OCI-LY1 (cell line): ENCODE data around the gene ZNF106.

Source experiments
- H2AFZ ChIP-seq: fragments of 200-600 bp; sonication (generic), shearing (Covaris generic); 2 replicates; pipeline ENCODE4 v1.6.0; 2014; ENCODE audit warnings: antibody characterized with exemption, mild to moderate bottlenecking, low read length
- H3F3A ChIP-seq: fragments of 200-600 bp; sonication (generic), shearing (Covaris generic); 2 replicates; pipeline ENCODE4 v1.6.0; 2014; ENCODE audit warnings: mild to moderate bottlenecking, antibody characterized with exemption, low read length, moderate library complexity; ENCODE audit not compliant: insufficient read depth
- H3K27ac ChIP-seq: fragments of 200-600 bp; sonication (generic); 2 replicates; pipeline ENCODE4 v1.5.1; 2014; ENCODE audit warnings: low read length, mixed run types, mild to moderate bottlenecking, low read depth; ENCODE audit not compliant: poor library complexity, severe bottlenecking
- H3K27me3 ChIP-seq: fragments of 200-600 bp; sonication (generic); 2 replicates; pipeline ENCODE4 v1.6.0; 2014; ENCODE audit warnings: antibody characterized with exemption, mild to moderate bottlenecking, low read length, moderate library complexity; ENCODE audit not compliant: insufficient read depth
- H3K36me3 ChIP-seq: fragments of 200-600 bp; sonication (generic); 2 replicates; pipeline ENCODE4 v1.6.1; 2014; ENCODE audit warnings: mild to moderate bottlenecking, antibody characterized with exemption, low read length, moderate library complexity, mixed read lengths; ENCODE audit not compliant: insufficient read depth
- H3K4me1 ChIP-seq: fragments of 200-600 bp; sonication (generic); 2 replicates; pipeline ENCODE4 v1.5.1; 2014; ENCODE audit warnings: mild to moderate bottlenecking, low read length, moderate library complexity; ENCODE audit not compliant: insufficient read depth, severe bottlenecking
- H3K4me2 ChIP-seq: fragments of 200-600 bp; sonication (generic), shearing (Covaris generic); 2 replicates; pipeline ENCODE4 v1.6.1; 2014; ENCODE audit warnings: low read length
- H3K4me3 ChIP-seq: fragments of 200-600 bp; sonication (generic); 2 replicates; pipeline ENCODE4 v1.5.1; 2014; ENCODE audit warnings: low read length, low read depth, mild to moderate bottlenecking, mixed read lengths; ENCODE audit not compliant: poor library complexity, severe bottlenecking
- H3K79me2 ChIP-seq: fragments of 200-600 bp; shearing (Covaris generic); 2 replicates; pipeline ENCODE4 v1.6.1; 2016; ENCODE audit warnings: mixed run types, low read length, mixed read lengths; ENCODE audit not compliant: insufficient read depth
- H3K9ac ChIP-seq: fragments of 200-600 bp; sonication (generic), shearing (Covaris generic); 2 replicates; pipeline ENCODE4 v1.6.1; 2014; ENCODE audit warnings: mild to moderate bottlenecking, low read length, mixed read lengths
- H3K9me2 ChIP-seq: fragments of 200-600 bp; sonication (generic), shearing (Covaris generic); 2 replicates; pipeline ENCODE4 v1.6.1; 2014; ENCODE audit warnings: low read depth, mild to moderate bottlenecking, low read length, mixed read lengths
- H3K9me3 ChIP-seq: fragments of 200-600 bp; shearing (Covaris generic); 2 replicates; pipeline ENCODE4 v1.6.1; 2014; ENCODE audit warnings: low read length, mixed read lengths
- H4K20me1 ChIP-seq: fragments of 200-600 bp; sonication (generic), shearing (Covaris generic); 2 replicates; pipeline ENCODE4 v1.6.0; 2016; ENCODE audit warnings: mild to moderate bottlenecking, low read length; ENCODE audit not compliant: insufficient read depth
- CTCF ChIP-seq: fragments of 200-600 bp; sonication (generic), shearing (Covaris generic); IDR thresholded peaks from 2 replicates; pipeline ENCODE4 v1.5.1; 2017; ENCODE audit warnings: mild to moderate bottlenecking, antibody characterized with exemption, low read length, moderate library complexity, mixed read lengths
- EZH2 ChIP-seq: fragments of 200-600 bp; sonication (generic), shearing (Covaris generic); IDR thresholded peaks from 2 replicates; pipeline ENCODE4 v1.8.0; 2017; ENCODE audit warnings: borderline replicate concordance, mixed run types, mild to moderate bottlenecking, antibody characterized with exemption, low read length, moderate library complexity, mixed read lengths

ZNF106 gene

GRCh38 chr15:42444415-42445063, 46.4 kb downstream of the ZNF106 start:
- H2AFZ ChIP-seq: no peak overlapping the region
- H3K9me3 ChIP-seq: no peaks in the 10 kb centered on the region
- no peak overlapping the region for H3K4me3 ChIP-seq
- peaks cover 7% of the 10 kb centered on the region for H3K4me1 ChIP-seq
- TF ChIP-seq EZH2 (no peak), CTCF (no peak)
- H4K20me1 ChIP-seq: no peaks in the 10 kb centered on the region
- no peak overlapping the region for H3K4me2 ChIP-seq
- H3K27ac ChIP-seq: no peak overlapping the region
- H3K36me3 ChIP-seq: peaks cover 87% of the 10 kb centered on the region
- no peaks in the 10 kb centered on the region for H3K9me2 ChIP-seq
- H3F3A ChIP-seq: no peaks in the 10 kb centered on the region
- H3K79me2 ChIP-seq: peaks cover 12% of the 10 kb centered on the region; the same call in 1 of the 2 replicates
- H3K9ac ChIP-seq: no peak overlapping the region
- H3K27me3 ChIP-seq: no peaks in the 10 kb centered on the region

- Histone ChIP-seq H3K27me3 (no peaks in the 10 kb centered on the region), H4K20me1 (no peaks in the 10 kb centered on the region), H3K9me3 (no peaks in the 10 kb centered on the region), H2AFZ (no peak overlapping the region), H3K4me3 (no peak overlapping the region), H3F3A (no peaks in the 10 kb centered on the region), H3K4me2 (no peak overlapping the region), H3K9ac (no peak overlapping the region), H3K27ac (no peak overlapping the region), H3K4me1 (no peaks in the 10 kb centered on the region), H3K79me2 (no peaks in the 10 kb centered on the region), H3K9me2 (no peaks in the 10 kb centered on the region), H3K36me3 (peaks cover 100% of the 10 kb centered on the region)
- TF ChIP-seq CTCF (no peak), EZH2 (no peak)
Observed at GRCh38 chr15:42427429-42428223, 63.3 kb downstream of the ZNF106 start.

GRCh38 chr15:42421376-42421775, 69.6 kb downstream of the ZNF106 start:
- H3K27me3 ChIP-seq: no peaks in the 10 kb centered on the region
- H3K4me1 ChIP-seq: no peaks in the 10 kb centered on the region
- peaks cover 98% of the 10 kb centered on the region for H3K36me3 ChIP-seq
- H3K9ac ChIP-seq: no peak overlapping the region
- H3K4me3 ChIP-seq: no peak overlapping the region
- no peak overlapping the region for H3K27ac ChIP-seq
- H3K4me2 ChIP-seq: no peak overlapping the region
- no peak overlapping the region for H2AFZ ChIP-seq
- no peaks in the 10 kb centered on the region for H3K9me2 ChIP-seq
- H3K79me2 ChIP-seq: no peaks in the 10 kb centered on the region
- TF ChIP-seq CTCF: no peak
- TF ChIP-seq EZH2: no peak
- no peaks in the 10 kb centered on the region for H3K9me3 ChIP-seq
- no peaks in the 10 kb centered on the region for H3F3A ChIP-seq
- no peaks in the 10 kb centered on the region for H4K20me1 ChIP-seq
